Measurements from ENCODE around the gene UBASH3A. TPM values are rescaled to one million over a fixed set of nuclear protein-coding genes. Genes with fewer than 3 reads are reported as not detected.

UBASH3A gene
- total RNA-seq, 1 donor from 2014 or later = under 0.01 TPM

DNA sequence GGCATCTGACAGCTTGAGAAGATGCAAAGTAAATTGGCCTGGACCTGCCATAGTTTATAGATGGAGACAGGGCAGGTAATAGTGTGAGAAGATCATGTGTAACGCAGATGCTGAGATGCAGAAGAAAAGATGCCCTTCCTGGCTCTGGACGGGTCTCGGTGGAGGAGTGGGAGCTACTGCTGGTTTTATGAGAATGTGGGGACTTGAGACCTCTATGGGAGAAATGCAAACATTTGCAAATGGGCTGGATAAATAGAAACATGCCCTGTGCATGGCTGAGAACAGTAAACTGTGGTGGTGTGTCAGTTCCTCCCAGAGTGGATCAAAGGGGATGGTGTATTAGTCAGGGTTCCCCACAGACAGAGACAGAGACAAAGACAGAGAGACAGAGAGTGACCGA, 21.9 kb downstream of the UBASH3A start:
- Histone ChIP-seq H3K9ac (ENCODE audit: low read depth in 1 of 3, low read length in 3 of 3) (no peak overlapping the region), H3K4me1 (ENCODE audit: control insufficient read depth in 3 of 3, insufficient read depth in 3 of 3, low read length in 3 of 3) (peaks cover 0 to 2% (median 0%) of the 10 kb centered on the region in 3 donors), H3K9me3 (ENCODE audit: control insufficient read depth in 3 of 3, low read length in 3 of 3) (no peaks in the 10 kb centered on the region), H3K36me3 (ENCODE audit: control insufficient read depth in 3 of 3, insufficient read depth in 3 of 3, low read length in 3 of 3) (no peaks in the 10 kb centered on the region), H3K4me3 (ENCODE audit: low read length in 3 of 3) (no peak overlapping the region), H3K27ac (ENCODE audit: low read depth, low read length) (no peak overlapping the region), H3K27me3 (ENCODE audit: control insufficient read depth in 3 of 3, insufficient read depth in 3 of 3, low read length in 3 of 3) (peaks cover 13 to 41% (median 27%) of the 10 kb centered on the region in 3 donors)

DNA sequence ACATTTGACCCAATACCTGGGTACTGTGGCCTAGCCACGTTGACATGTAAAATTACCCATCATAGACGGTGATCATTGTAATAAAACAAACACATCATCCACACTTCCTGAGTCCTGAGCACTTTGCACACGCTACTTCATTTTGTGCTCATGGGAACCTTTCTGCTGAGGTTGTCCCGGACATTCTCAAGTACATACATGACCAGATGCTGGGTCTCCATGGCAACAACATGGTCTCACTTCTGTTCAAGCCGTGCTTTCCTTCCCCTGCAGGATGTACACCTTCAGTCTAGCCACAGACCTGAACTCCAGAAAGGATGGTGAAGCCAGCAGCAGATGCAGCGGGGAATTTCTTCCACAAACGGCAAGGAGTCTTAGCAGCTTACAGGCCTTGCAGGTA, 22.7 kb downstream of the UBASH3A start:
- no peaks in the 10 kb centered on the region for H3K9me3 ChIP-seq (ENCODE audit: control insufficient read depth in 3 of 3, low read length in 3 of 3)
- peaks cover 9 to 38% (median 27%) of the 10 kb centered on the region in 3 donors for H3K27me3 ChIP-seq (ENCODE audit: control insufficient read depth in 3 of 3, insufficient read depth in 3 of 3, low read length in 3 of 3)
- H3K9ac ChIP-seq (ENCODE audit: low read depth in 1 of 3, low read length in 3 of 3) = no peak overlapping the region
- H3K4me3 ChIP-seq (ENCODE audit: low read length in 3 of 3) = no peak overlapping the region
- H3K4me1 ChIP-seq (ENCODE audit: control insufficient read depth in 3 of 3, insufficient read depth in 3 of 3, low read length in 3 of 3) = peaks cover 0 to 2% (median 0%) of the 10 kb centered on the region in 3 donors
- no peaks in the 10 kb centered on the region for H3K36me3 ChIP-seq (ENCODE audit: control insufficient read depth in 3 of 3, insufficient read depth in 3 of 3, low read length in 3 of 3)
- H3K27ac ChIP-seq (ENCODE audit: low read depth, low read length) = no peak overlapping the region

DNA sequence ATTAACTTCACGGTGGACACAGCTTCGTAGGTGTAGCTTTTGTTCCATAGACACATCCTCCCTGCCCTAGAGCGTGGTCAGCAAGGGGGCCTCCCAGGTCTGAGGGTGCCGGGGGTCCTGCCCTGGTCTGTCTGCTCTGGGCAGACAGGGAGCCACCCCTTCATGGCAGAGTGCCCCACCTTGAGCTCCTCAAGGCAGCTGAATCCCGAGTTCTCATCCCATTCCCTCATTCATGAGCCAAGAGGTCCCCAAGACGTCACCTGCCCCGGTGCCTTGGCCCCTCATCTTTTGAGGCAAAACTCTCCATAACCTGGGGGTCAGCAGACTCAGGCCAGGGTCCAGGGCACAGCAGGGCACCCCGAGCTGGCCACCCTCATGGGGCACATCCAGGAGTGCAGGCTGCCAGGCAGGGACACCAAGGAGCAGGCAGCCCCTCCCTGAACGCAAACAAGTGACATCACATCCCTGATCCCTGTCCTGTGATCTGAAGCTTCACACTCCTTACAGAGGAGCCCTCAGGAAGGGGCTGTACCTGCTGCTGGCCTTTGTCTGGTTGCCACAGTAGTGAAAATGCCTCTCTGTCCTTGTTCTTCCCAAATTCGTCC, 23.3 kb downstream of the UBASH3A start:
- no peak overlapping the region for H3K4me3 ChIP-seq (ENCODE audit: low read length in 3 of 3)
- no peaks in the 10 kb centered on the region for H3K36me3 ChIP-seq (ENCODE audit: control insufficient read depth in 3 of 3, insufficient read depth in 3 of 3, low read length in 3 of 3)
- H3K27ac ChIP-seq (ENCODE audit: low read depth, low read length) = no peak overlapping the region
- peaks cover 0 to 1% (median under 1%) of the 10 kb centered on the region in 3 donors for H3K9me3 ChIP-seq (ENCODE audit: control insufficient read depth in 3 of 3, low read length in 3 of 3)
- peaks cover 9 to 39% (median 28%) of the 10 kb centered on the region in 3 donors for H3K27me3 ChIP-seq (ENCODE audit: control insufficient read depth in 3 of 3, insufficient read depth in 3 of 3, low read length in 3 of 3)
- no peak overlapping the region for H3K9ac ChIP-seq (ENCODE audit: low read depth in 1 of 3, low read length in 3 of 3)
- peaks cover 0 to 2% (median 0%) of the 10 kb centered on the region in 3 donors for H3K4me1 ChIP-seq (ENCODE audit: control insufficient read depth in 3 of 3, insufficient read depth in 3 of 3, low read length in 3 of 3)

DNA sequence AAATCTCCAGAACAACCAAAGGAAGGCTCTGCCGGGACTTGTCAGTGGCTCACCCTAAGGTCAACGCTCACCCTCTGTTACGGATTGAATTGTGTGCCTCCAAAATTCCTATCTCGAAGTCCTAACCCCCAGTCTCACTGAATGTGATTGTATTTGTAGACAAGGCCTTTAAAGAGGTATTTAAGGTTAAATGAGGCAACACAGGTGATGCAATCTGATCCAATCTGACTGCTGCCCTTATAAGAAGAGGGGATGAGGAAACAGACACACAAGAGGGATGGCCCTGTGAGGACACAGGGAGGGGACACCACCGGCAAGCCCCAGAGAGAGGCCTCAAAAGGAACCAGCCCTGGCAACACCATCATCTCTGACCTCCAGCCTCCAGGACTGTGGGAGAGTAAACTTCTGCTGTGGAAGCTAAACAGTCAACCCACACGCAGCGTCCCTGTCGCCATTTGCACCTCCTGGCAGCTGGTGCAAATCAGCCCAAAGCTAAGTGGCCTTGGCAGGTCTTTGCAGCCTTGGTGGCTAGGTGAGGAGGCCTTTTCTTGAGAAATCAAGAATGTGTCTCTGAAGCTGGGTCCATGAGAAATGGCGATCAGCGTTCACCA, 24.2 kb downstream of the UBASH3A start:
- no peaks in the 10 kb centered on the region for H3K36me3 ChIP-seq (ENCODE audit: control insufficient read depth in 3 of 3, insufficient read depth in 3 of 3, low read length in 3 of 3)
- peaks cover 4 to 8% (median 4%) of the 10 kb centered on the region in 3 donors for H3K9me3 ChIP-seq (ENCODE audit: control insufficient read depth in 3 of 3, low read length in 3 of 3)
- H3K4me3 ChIP-seq (ENCODE audit: low read length in 3 of 3) = no peak overlapping the region
- no peak overlapping the region for H3K27ac ChIP-seq (ENCODE audit: low read depth, low read length)
- H3K4me1 ChIP-seq (ENCODE audit: control insufficient read depth in 3 of 3, insufficient read depth in 3 of 3, low read length in 3 of 3) = peaks cover 0 to 2% (median 0%) of the 10 kb centered on the region in 3 donors
- H3K27me3 ChIP-seq (ENCODE audit: control insufficient read depth in 3 of 3, insufficient read depth in 3 of 3, low read length in 3 of 3) = peaks cover 9 to 41% (median 31%) of the 10 kb centered on the region in 3 donors
- H3K9ac ChIP-seq (ENCODE audit: low read depth in 1 of 3, low read length in 3 of 3) = no peak overlapping the region

DNA sequence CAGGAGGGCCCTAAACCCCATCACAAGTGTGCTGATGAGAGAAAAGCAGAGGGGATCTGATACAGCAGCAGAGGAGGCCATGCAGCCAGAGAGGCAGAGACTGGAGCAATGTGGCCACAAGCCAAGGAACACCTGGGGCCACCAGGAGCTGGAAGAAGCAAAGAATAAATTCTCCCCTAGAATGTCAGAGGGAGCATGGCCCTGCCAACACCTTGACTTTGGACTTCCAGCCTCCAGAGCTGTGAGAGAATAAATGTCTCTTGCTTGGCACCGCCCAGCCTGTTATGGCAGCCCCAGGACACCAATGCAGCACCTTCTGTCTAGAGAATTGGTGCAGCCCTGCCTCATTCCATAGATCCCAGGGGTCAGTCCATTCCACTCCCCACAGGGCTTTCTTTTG, 25.3 kb downstream of the UBASH3A start:
- Histone ChIP-seq H3K27me3 (ENCODE audit: control insufficient read depth in 3 of 3, insufficient read depth in 3 of 3, low read length in 3 of 3) (peaks cover 9 to 32% (median 29%) of the 10 kb centered on the region in 3 donors), H3K36me3 (ENCODE audit: control insufficient read depth in 3 of 3, insufficient read depth in 3 of 3, low read length in 3 of 3) (no peaks in the 10 kb centered on the region), H3K4me3 (ENCODE audit: low read length in 3 of 3) (no peak overlapping the region), H3K27ac (ENCODE audit: low read depth, low read length) (no peak overlapping the region), H3K4me1 (ENCODE audit: control insufficient read depth in 3 of 3, insufficient read depth in 3 of 3, low read length in 3 of 3) (peaks cover 0 to 2% (median 0%) of the 10 kb centered on the region in 3 donors), H3K9me3 (ENCODE audit: control insufficient read depth in 3 of 3, low read length in 3 of 3) (peaks cover 4 to 8% (median 7%) of the 10 kb centered on the region in 3 donors), H3K9ac (ENCODE audit: low read depth in 1 of 3, low read length in 3 of 3) (no peak overlapping the region)

DNA sequence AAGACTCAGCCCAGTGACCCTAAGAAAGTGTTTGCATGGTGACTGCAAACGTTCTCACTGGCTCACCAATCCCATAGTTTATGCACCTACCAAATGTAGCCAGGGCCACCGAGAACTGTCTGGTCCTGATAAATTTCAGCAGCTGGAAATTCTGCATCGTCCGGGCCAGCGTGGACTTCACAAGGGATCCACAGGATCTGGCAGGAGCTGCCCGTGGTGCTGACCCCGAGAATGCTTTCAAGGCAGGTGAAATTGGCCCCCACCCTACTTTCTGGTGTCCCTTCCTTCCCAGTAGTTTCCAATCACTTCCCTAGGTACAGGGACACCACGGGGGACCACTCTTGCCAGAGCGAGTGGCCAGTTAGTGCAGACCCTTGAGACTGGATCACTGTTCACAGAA, 26.2 kb downstream of the UBASH3A start:
- peaks cover 9 to 25% (median 24%) of the 10 kb centered on the region in 3 donors for H3K27me3 ChIP-seq (ENCODE audit: control insufficient read depth in 3 of 3, insufficient read depth in 3 of 3, low read length in 3 of 3)
- no peak overlapping the region for H3K4me3 ChIP-seq (ENCODE audit: low read length in 3 of 3)
- H3K27ac ChIP-seq (ENCODE audit: low read depth, low read length) = no peak overlapping the region
- no peaks in the 10 kb centered on the region for H3K36me3 ChIP-seq (ENCODE audit: control insufficient read depth in 3 of 3, insufficient read depth in 3 of 3, low read length in 3 of 3)
- H3K4me1 ChIP-seq (ENCODE audit: control insufficient read depth in 3 of 3, insufficient read depth in 3 of 3, low read length in 3 of 3) = peaks cover 0 to 2% (median 0%) of the 10 kb centered on the region in 3 donors
- H3K9ac ChIP-seq (ENCODE audit: low read depth in 1 of 3, low read length in 3 of 3) = no peak overlapping the region
- peaks cover 4 to 8% (median 7%) of the 10 kb centered on the region in 3 donors for H3K9me3 ChIP-seq (ENCODE audit: control insufficient read depth in 3 of 3, low read length in 3 of 3)

DNA sequence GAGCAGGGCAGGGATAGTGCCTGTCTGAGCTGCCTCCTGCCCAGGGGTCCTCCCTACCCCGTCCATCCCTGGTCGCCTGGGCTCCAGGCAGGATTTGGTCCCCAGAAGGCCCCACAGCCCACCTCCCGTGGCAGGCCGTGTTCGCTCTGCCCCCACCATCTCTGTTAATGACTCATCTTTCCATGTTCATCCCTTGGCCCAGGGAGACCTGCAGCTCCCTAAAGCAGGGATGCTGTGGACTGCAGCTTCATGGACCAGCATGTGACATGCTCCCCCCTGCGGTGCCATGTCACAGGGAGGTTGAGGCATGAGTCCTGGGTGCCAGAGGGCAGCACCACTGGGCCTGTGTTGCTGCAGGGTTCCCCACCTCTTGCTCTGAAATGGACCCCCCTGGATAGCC, 26.8 kb downstream of the UBASH3A start:
- no peak overlapping the region for H3K9ac ChIP-seq (ENCODE audit: low read depth in 1 of 3, low read length in 3 of 3)
- no peak overlapping the region for H3K4me3 ChIP-seq (ENCODE audit: low read length in 3 of 3)
- no peaks in the 10 kb centered on the region for H3K4me1 ChIP-seq (ENCODE audit: control insufficient read depth in 3 of 3, insufficient read depth in 3 of 3, low read length in 3 of 3)
- no peak overlapping the region for H3K27ac ChIP-seq (ENCODE audit: low read depth, low read length)
- peaks cover 8 to 24% (median 24%) of the 10 kb centered on the region in 3 donors for H3K27me3 ChIP-seq (ENCODE audit: control insufficient read depth in 3 of 3, insufficient read depth in 3 of 3, low read length in 3 of 3)
- H3K9me3 ChIP-seq (ENCODE audit: control insufficient read depth in 3 of 3, low read length in 3 of 3) = peaks cover 4 to 8% (median 7%) of the 10 kb centered on the region in 3 donors
- H3K36me3 ChIP-seq (ENCODE audit: control insufficient read depth in 3 of 3, insufficient read depth in 3 of 3, low read length in 3 of 3) = no peaks in the 10 kb centered on the region

DNA sequence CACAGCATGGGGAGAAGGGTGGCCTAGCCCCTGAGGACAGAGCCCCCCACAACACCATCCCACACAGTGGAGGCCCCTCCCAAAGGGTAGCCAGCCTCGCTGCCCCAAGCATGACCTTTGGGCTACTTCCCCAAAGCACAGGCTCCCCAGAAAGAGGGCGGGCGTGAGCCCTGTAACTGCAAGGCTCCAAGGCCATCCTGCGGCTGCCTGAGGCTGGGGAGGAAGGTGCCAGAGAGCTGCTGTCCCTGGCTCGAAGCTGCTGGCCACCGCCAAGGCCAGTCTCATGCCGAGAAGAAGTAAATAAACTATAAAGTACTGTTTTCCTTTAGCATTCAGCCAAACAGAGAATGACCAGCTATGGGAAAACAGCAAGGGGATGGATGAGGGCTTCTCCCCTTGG, 27.5 kb downstream of the UBASH3A start:
- Histone ChIP-seq H3K27me3 (ENCODE audit: control insufficient read depth in 3 of 3, insufficient read depth in 3 of 3, low read length in 3 of 3) (peaks cover 6 to 24% (median 23%) of the 10 kb centered on the region in 3 donors), H3K9me3 (ENCODE audit: control insufficient read depth in 3 of 3, low read length in 3 of 3) (peaks cover 4 to 8% (median 7%) of the 10 kb centered on the region in 3 donors), H3K9ac (ENCODE audit: low read depth in 1 of 3, low read length in 3 of 3) (no peak overlapping the region), H3K36me3 (ENCODE audit: control insufficient read depth in 3 of 3, insufficient read depth in 3 of 3, low read length in 3 of 3) (no peaks in the 10 kb centered on the region), H3K27ac (ENCODE audit: low read depth, low read length) (no peak overlapping the region), H3K4me3 (ENCODE audit: low read length in 3 of 3) (no peak overlapping the region), H3K4me1 (ENCODE audit: control insufficient read depth in 3 of 3, insufficient read depth in 3 of 3, low read length in 3 of 3) (no peaks in the 10 kb centered on the region)

DNA sequence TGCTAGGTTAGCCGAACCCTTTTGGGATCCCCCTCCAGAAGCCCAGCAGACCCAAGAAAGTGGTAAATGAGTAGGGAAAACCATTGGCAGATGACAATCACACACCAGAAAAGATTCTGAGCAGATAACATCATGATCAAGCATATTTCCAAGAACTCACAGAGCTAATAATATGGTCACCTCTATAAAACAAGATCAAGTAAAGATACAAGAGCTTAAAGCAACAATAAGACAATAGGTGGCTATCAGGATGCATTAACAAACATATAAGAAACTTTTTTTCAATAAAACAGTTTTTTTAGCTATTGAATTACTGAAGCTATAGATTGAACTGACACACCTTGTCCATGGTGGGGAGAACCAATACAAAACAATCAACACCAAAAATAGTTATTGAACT, 29.0 kb downstream of the UBASH3A start:
- Histone ChIP-seq H3K27me3 (ENCODE audit: control insufficient read depth in 3 of 3, insufficient read depth in 3 of 3, low read length in 3 of 3) (peaks cover 0 to 28% (median 24%) of the 10 kb centered on the region in 3 donors), H3K4me1 (ENCODE audit: control insufficient read depth in 3 of 3, insufficient read depth in 3 of 3, low read length in 3 of 3) (no peaks in the 10 kb centered on the region), H3K9me3 (ENCODE audit: control insufficient read depth in 3 of 3, low read length in 3 of 3) (peaks cover 6 to 10% (median 8%) of the 10 kb centered on the region in 3 donors), H3K27ac (ENCODE audit: low read depth, low read length) (no peak overlapping the region), H3K9ac (ENCODE audit: low read depth in 1 of 3, low read length in 3 of 3) (no peak overlapping the region), H3K36me3 (ENCODE audit: control insufficient read depth in 3 of 3, insufficient read depth in 3 of 3, low read length in 3 of 3) (no peaks in the 10 kb centered on the region), H3K4me3 (ENCODE audit: low read length in 3 of 3) (no peak overlapping the region)

DNA sequence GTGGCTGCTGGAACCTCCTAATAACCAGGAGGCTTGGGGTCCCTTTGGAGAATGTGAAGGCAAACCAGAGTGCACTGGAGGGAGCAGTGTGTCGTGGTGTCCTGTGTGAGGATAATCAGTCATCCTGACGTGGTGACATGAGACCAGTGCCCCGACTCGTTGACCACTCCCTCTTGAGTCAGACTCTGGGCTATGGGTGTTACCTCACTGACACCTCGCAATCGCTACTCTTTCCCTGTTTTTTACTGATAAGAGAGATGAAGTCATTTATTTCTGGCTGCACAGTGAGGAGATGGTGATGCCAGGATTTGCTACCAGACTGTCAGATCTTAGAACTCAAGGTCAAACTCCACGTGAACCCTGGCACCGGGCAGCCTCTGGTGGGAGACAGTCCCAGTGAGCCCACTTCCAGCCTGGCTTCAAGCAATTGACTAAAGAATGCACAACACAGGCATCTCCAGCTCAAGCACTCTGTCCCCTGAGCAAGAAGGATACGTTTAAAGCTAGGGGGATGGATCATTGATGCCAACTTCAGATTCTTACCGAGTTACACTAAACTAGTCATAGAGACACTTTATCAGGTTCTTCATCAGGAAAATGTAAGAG, 30.3 kb downstream of the UBASH3A start:
- no peak overlapping the region for H3K9ac ChIP-seq (ENCODE audit: low read depth in 1 of 3, low read length in 3 of 3)
- no peaks in the 10 kb centered on the region for H3K36me3 ChIP-seq (ENCODE audit: control insufficient read depth in 3 of 3, insufficient read depth in 3 of 3, low read length in 3 of 3)
- H3K4me3 ChIP-seq (ENCODE audit: low read length in 3 of 3) = no peak overlapping the region
- H3K9me3 ChIP-seq (ENCODE audit: control insufficient read depth in 3 of 3, low read length in 3 of 3) = peaks cover 6 to 10% (median 8%) of the 10 kb centered on the region in 3 donors
- no peak overlapping the region for H3K27ac ChIP-seq (ENCODE audit: low read depth, low read length)
- no peaks in the 10 kb centered on the region for H3K4me1 ChIP-seq (ENCODE audit: control insufficient read depth in 3 of 3, insufficient read depth in 3 of 3, low read length in 3 of 3)
- peaks cover 7 to 37% (median 21%) of the 10 kb centered on the region in 3 donors for H3K27me3 ChIP-seq (ENCODE audit: control insufficient read depth in 3 of 3, insufficient read depth in 3 of 3, low read length in 3 of 3)
